C4-2B (cell line): Measurements from ENCODE around the gene HDAC2.

ENCODE experiments used
- CTCF ChIP-seq: fragments of 450-650 bp; conservative IDR thresholded peaks from 2 replicates; pipeline ENCODE4 v1.5.1; 2017; ENCODE audit warnings: mild to moderate bottlenecking
- ZFX ChIP-seq: fragments of 450-650 bp; IDR thresholded peaks from 2 replicates; pipeline ENCODE4 v1.6.1; 2017

- TF ChIP-seq CTCF (no peak), ZFX (no peak)
Observed at GRCh38 chr6:113999284-113999683, 28.3 kb upstream of the HDAC2 start.
